Measurements from ENCODE around the gene EIF3L.

Gene EIF3L

GRCh38 chr22:37804881-37805809, 44.1 kb upstream of the EIF3L start:
- peak overlapping the region; percentile 89 for H3K27ac ChIP-seq (ENCODE audit: low read length)

GRCh38 chr22:37805810-37806277, 43.4 kb upstream of the EIF3L start:
- peak overlapping the region; percentile 89 for H3K27ac ChIP-seq (ENCODE audit: low read length)
- H3K9ac ChIP-seq (ENCODE audit: low read depth, low read length) = peak overlapping the region; percentile 78

More at GRCh38 chr22:37804881-37805809, 44.1 kb upstream of the EIF3L start:
- DNase-seq (peak; percentile 94), ATAC-seq (ENCODE audit: insufficient read depth, low read depth) (peak; percentile 35)
- peak overlapping the region; percentile 78 for H3K9ac ChIP-seq (ENCODE audit: low read depth, low read length)
- H3K4me2 ChIP-seq (ENCODE audit: insufficient read depth, low read length) = peak overlapping the region; percentile 79
- peak overlapping the region; percentile 74 for H2AFZ ChIP-seq (ENCODE audit: low read depth, low read length)
- H3K27me3 ChIP-seq (ENCODE audit: insufficient read depth, low read length, poor library complexity) = peaks cover 11% of the 10 kb centered on the region
- H3K36me3 ChIP-seq (ENCODE audit: insufficient read depth, low read length) = peaks cover 9% of the 10 kb centered on the region; the same call in 1 of the 2 replicates
- no peaks in the 10 kb centered on the region for H3K9me3 ChIP-seq (ENCODE audit: insufficient read depth, low read length, severe bottlenecking)
- H3K79me2 ChIP-seq (ENCODE audit: insufficient read depth, low read length) = peaks cover 44% of the 10 kb centered on the region
- H4K20me1 ChIP-seq (ENCODE audit: insufficient read depth, low read length) = 0 out of 2 replicates have a peak, but pooled peaks cover 3% of the 10 kb centered on the region
- peak overlapping the region; percentile 73 to 78 for H3K4me3 ChIP-seq (ENCODE audit: low read depth in 1 of 2, low read length in 2 of 2)
- TF ChIP-seq EZH2 (IDR thresholded peaks at IDR 0.05; ENCODE audit: borderline replicate concordance, low read depth, low read length, severe bottlenecking) (peak; percentile 31), CTCF (IDR thresholded peaks at IDR 0.05; ENCODE audit: borderline replicate concordance, extremely low read depth, low read length, poor library complexity, severe bottlenecking) (no peak)
- H3K4me1 ChIP-seq (ENCODE audit: insufficient read depth, low read length) = peaks cover 69% of the 10 kb centered on the region

More at GRCh38 chr22:37805810-37806277, 43.4 kb upstream of the EIF3L start:
- no peak for TF ChIP-seq EZH2 (IDR thresholded peaks at IDR 0.05; ENCODE audit: borderline replicate concordance, low read depth, low read length, severe bottlenecking)
- peak; percentile 0 for TF ChIP-seq CTCF (IDR thresholded peaks at IDR 0.05; ENCODE audit: borderline replicate concordance, extremely low read depth, low read length, poor library complexity, severe bottlenecking)
- Histone ChIP-seq H3K4me3 (ENCODE audit: low read depth in 1 of 2, low read length in 2 of 2) (peak overlapping the region; percentile 73 to 78), H3K36me3 (ENCODE audit: insufficient read depth, low read length) (peaks cover 9% of the 10 kb centered on the region; the same call in 1 of the 2 replicates), H3K4me2 (ENCODE audit: insufficient read depth, low read length) (peak overlapping the region; percentile 79), H3K79me2 (ENCODE audit: insufficient read depth, low read length) (peaks cover 46% of the 10 kb centered on the region), H3K9me3 (ENCODE audit: insufficient read depth, low read length, severe bottlenecking) (no peaks in the 10 kb centered on the region), H3K4me1 (ENCODE audit: insufficient read depth, low read length) (peaks cover 69% of the 10 kb centered on the region), H4K20me1 (ENCODE audit: insufficient read depth, low read length) (0 out of 2 replicates have a peak, but pooled peaks cover 3% of the 10 kb centered on the region), H3K27me3 (ENCODE audit: insufficient read depth, low read length, poor library complexity) (peaks cover 11% of the 10 kb centered on the region), H2AFZ (ENCODE audit: low read depth, low read length) (no peak overlapping the region)
- ATAC-seq (ENCODE audit: insufficient read depth, low read depth) = no peak
- DNase-seq = no peak

All from DND-41 (cell line).